HL-60 (cell line): ENCODE data around the gene SPTB.

ENCODE experiments used
- GABPA ChIP-seq: IDR thresholded peaks from 2 replicates; pipeline ENCODE4 v1.6.1; 2012; ENCODE audit warnings: low read depth
- POLR2AphosphoS5 ChIP-seq: IDR thresholded peaks from 2 replicates; pipeline ENCODE4 v1.6.1; 2012; ENCODE audit warnings: low read depth
- SPI1 ChIP-seq: IDR thresholded peaks from 2 replicates; pipeline ENCODE4 v1.6.1; 2012; ENCODE audit warnings: low read depth, mild to moderate bottlenecking, borderline replicate concordance
- TF ChIP-seq, protein P1 (sequence below): IDR thresholded peaks from one replicate; pipeline ENCODE4 v1.5.1; 2011; ENCODE audit warnings: low read length, control low read depth, inconsistent platforms; ENCODE audit not compliant: insufficient read depth

- TF ChIP-seq, protein P1, sequence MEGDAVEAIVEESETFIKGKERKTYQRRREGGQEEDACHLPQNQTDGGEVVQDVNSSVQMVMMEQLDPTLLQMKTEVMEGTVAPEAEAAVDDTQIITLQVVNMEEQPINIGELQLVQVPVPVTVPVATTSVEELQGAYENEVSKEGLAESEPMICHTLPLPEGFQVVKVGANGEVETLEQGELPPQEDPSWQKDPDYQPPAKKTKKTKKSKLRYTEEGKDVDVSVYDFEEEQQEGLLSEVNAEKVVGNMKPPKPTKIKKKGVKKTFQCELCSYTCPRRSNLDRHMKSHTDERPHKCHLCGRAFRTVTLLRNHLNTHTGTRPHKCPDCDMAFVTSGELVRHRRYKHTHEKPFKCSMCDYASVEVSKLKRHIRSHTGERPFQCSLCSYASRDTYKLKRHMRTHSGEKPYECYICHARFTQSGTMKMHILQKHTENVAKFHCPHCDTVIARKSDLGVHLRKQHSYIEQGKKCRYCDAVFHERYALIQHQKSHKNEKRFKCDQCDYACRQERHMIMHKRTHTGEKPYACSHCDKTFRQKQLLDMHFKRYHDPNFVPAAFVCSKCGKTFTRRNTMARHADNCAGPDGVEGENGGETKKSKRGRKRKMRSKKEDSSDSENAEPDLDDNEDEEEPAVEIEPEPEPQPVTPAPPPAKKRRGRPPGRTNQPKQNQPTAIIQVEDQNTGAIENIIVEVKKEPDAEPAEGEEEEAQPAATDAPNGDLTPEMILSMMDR: no peak
- no peak for TF ChIP-seq GABPA
- no peak for TF ChIP-seq POLR2AphosphoS5
- TF ChIP-seq SPI1: no peak
Measured at GRCh38 chr14:64773046-64773445, 106.7 kb downstream of the SPTB start.
